ENCODE results near the gene TEX11. TPM values are rescaled to one million over a fixed set of nuclear protein-coding genes. Genes with fewer than 3 reads are reported as not detected.
"Not testable (repeated sequence)": the region's sequence is repeated elsewhere in the genome, so short reads cannot be mapped to it uniquely, and the experiment has no call there.

Gene TEX11
- polyA plus RNA-seq, 4 donors, result 0.04 to 0.54 (median 0.04) TPM; not detected in 1

GRCh38 chrX:70808942-70809940 lies 99.3 kb downstream of the TEX11 start:
- 81 to 83% (median 83%) methylated on average over 11 of the region's 11 CpGs for WGBS, 3 donors
- Histone ChIP-seq H3K27ac (ENCODE audit: low read depth in 1 of 3, low read length in 2 of 3) (no peak overlapping the region), H3K36me3 (ENCODE audit: control insufficient read depth in 3 of 3, insufficient read depth in 2 of 3, low read depth in 1 of 3, low read length in 3 of 3) (no peaks in the 10 kb centered on the region), H3K4me1 (ENCODE audit: control insufficient read depth in 3 of 3, insufficient read depth in 2 of 3, low read depth in 1 of 3, low read length in 2 of 3) (no peaks in the 10 kb centered on the region), H3K4me3 (ENCODE audit: low read depth in 1 of 3, low read length in 3 of 3) (no peak overlapping the region), H3K9me3 (ENCODE audit: control insufficient read depth in 2 of 2, insufficient read depth in 1 of 2, low read depth in 1 of 2, low read length in 1 of 2) (no peaks in the 10 kb centered on the region), H3K27me3 (ENCODE audit: control insufficient read depth in 3 of 3, insufficient read depth in 3 of 3, low read length in 3 of 3) (no peaks in the 10 kb centered on the region)
- FAIRE-seq (no peak), DNase-seq (no peak)

GRCh38 chrX:70806081-70806480 lies 102.4 kb downstream of the TEX11 start:
- H3K36me3 ChIP-seq (ENCODE audit: control insufficient read depth in 3 of 3, insufficient read depth in 2 of 3, low read depth in 1 of 3, low read length in 3 of 3), result no peaks in the 10 kb centered on the region
- no peak for DNase-seq
- no peaks in the 10 kb centered on the region for H3K27me3 ChIP-seq (ENCODE audit: control insufficient read depth in 3 of 3, insufficient read depth in 3 of 3, low read length in 3 of 3)
- H3K4me1 ChIP-seq (ENCODE audit: control insufficient read depth in 3 of 3, insufficient read depth in 2 of 3, low read depth in 1 of 3, low read length in 2 of 3), result no peaks in the 10 kb centered on the region
- 78 to 87% (median 86%) methylated on average over 8 of the region's 8 CpGs for WGBS, 3 donors
- no peak for FAIRE-seq
- no peaks in the 10 kb centered on the region for H3K9me3 ChIP-seq (ENCODE audit: control insufficient read depth in 2 of 2, insufficient read depth in 1 of 2, low read depth in 1 of 2, low read length in 1 of 2)
- H3K27ac ChIP-seq (ENCODE audit: low read depth in 1 of 3, low read length in 2 of 3), result no peak overlapping the region
- no peak overlapping the region for H3K4me3 ChIP-seq (ENCODE audit: low read depth in 1 of 3, low read length in 3 of 3)

- DNase-seq; H3K9me3 ChIP-seq (ENCODE audit: control insufficient read depth in 2 of 2, insufficient read depth in 1 of 2, low read depth in 1 of 2, low read length in 1 of 2); H3K4me1 ChIP-seq (ENCODE audit: control insufficient read depth in 3 of 3, insufficient read depth in 2 of 3, low read depth in 1 of 3, low read length in 2 of 3); H3K27me3 ChIP-seq (ENCODE audit: control insufficient read depth in 3 of 3, insufficient read depth in 3 of 3, low read length in 3 of 3); H3K4me3 ChIP-seq (ENCODE audit: low read depth in 1 of 3, low read length in 3 of 3); H3K27ac ChIP-seq (ENCODE audit: low read depth in 1 of 3, low read length in 2 of 3); H3K36me3 ChIP-seq (ENCODE audit: control insufficient read depth in 3 of 3, insufficient read depth in 2 of 3, low read depth in 1 of 3, low read length in 3 of 3); FAIRE-seq: not testable (repeated sequence)
- 21 to 46% (median 29%) methylated on average over 1 of the region's 1 CpG for WGBS, 3 donors
Observed at GRCh38 chrX:70796742-70797141, 111.8 kb downstream of the TEX11 start.

- Histone ChIP-seq H3K36me3 (ENCODE audit: control insufficient read depth in 3 of 3, insufficient read depth in 2 of 3, low read depth in 1 of 3, low read length in 3 of 3) (no peaks in the 10 kb centered on the region), H3K4me1 (ENCODE audit: control insufficient read depth in 3 of 3, insufficient read depth in 2 of 3, low read depth in 1 of 3, low read length in 2 of 3) (no peaks in the 10 kb centered on the region), H3K4me3 (ENCODE audit: low read depth in 1 of 3, low read length in 3 of 3) (no peak overlapping the region), H3K9me3 (ENCODE audit: control insufficient read depth in 2 of 2, insufficient read depth in 1 of 2, low read depth in 1 of 2, low read length in 1 of 2) (no peaks in the 10 kb centered on the region), H3K27me3 (ENCODE audit: control insufficient read depth in 3 of 3, insufficient read depth in 3 of 3, low read length in 3 of 3) (no peaks in the 10 kb centered on the region), H3K27ac (ENCODE audit: low read depth in 1 of 3, low read length in 2 of 3) (no peak overlapping the region)
- 7 to 38% (median 14%) methylated on average over 2 of the region's 2 CpGs for WGBS, 3 donors
- no peak for DNase-seq
- no peak for FAIRE-seq
Observed at GRCh38 chrX:70774223-70774622, 134.3 kb downstream of the TEX11 start.

- Histone ChIP-seq H3K36me3 (ENCODE audit: control insufficient read depth in 3 of 3, insufficient read depth in 2 of 3, low read depth in 1 of 3, low read length in 3 of 3) (no peaks in the 10 kb centered on the region), H3K27ac (ENCODE audit: low read depth in 1 of 3, low read length in 2 of 3) (no peak overlapping the region), H3K4me3 (ENCODE audit: low read depth in 1 of 3, low read length in 3 of 3) (no peak overlapping the region), H3K9me3 (ENCODE audit: control insufficient read depth in 2 of 2, insufficient read depth in 1 of 2, low read depth in 1 of 2, low read length in 1 of 2) (no peaks in the 10 kb centered on the region), H3K4me1 (ENCODE audit: control insufficient read depth in 3 of 3, insufficient read depth in 2 of 3, low read depth in 1 of 3, low read length in 2 of 3) (no peaks in the 10 kb centered on the region), H3K27me3 (ENCODE audit: control insufficient read depth in 3 of 3, insufficient read depth in 3 of 3, low read length in 3 of 3) (no peaks in the 10 kb centered on the region)
- DNase-seq (peak; percentile 0 to 1), FAIRE-seq (peak; percentile 93)
- 15 to 22% (median 20%) methylated on average over 3 of the region's 3 CpGs for WGBS, 3 donors
Observed at GRCh38 chrX:70769659-70770227, 138.8 kb downstream of the TEX11 start.

GRCh38 chrX:70762285-70762684 lies 146.2 kb downstream of the TEX11 start:
- no peaks in the 10 kb centered on the region for H3K9me3 ChIP-seq (ENCODE audit: control insufficient read depth in 2 of 2, insufficient read depth in 1 of 2, low read depth in 1 of 2, low read length in 1 of 2)
- no peaks in the 10 kb centered on the region for H3K27me3 ChIP-seq (ENCODE audit: control insufficient read depth in 3 of 3, insufficient read depth in 3 of 3, low read length in 3 of 3)
- no peak overlapping the region for H3K4me3 ChIP-seq (ENCODE audit: low read depth in 1 of 3, low read length in 3 of 3)
- FAIRE-seq, result no peak
- 38 to 46% (median 43%) methylated on average over 10 of the region's 10 CpGs for WGBS, 3 donors
- H3K36me3 ChIP-seq (ENCODE audit: control insufficient read depth in 3 of 3, insufficient read depth in 2 of 3, low read depth in 1 of 3, low read length in 3 of 3), result no peaks in the 10 kb centered on the region
- H3K27ac ChIP-seq (ENCODE audit: low read depth in 1 of 3, low read length in 2 of 3), result no peak overlapping the region
- DNase-seq, result peak in 1 of 2 donors; percentile 1
- no peaks in the 10 kb centered on the region for H3K4me1 ChIP-seq (ENCODE audit: control insufficient read depth in 3 of 3, insufficient read depth in 2 of 3, low read depth in 1 of 3, low read length in 2 of 3)

GRCh38 chrX:70755850-70756249 lies 152.7 kb downstream of the TEX11 start:
- DNase-seq (no peak), FAIRE-seq (no peak)

GRCh38 chrX:70754169-70754848 lies 154.2 kb downstream of the TEX11 start:
- 78 to 94% (median 88%) methylated on average over 2 of the region's 2 CpGs for WGBS, 3 donors
- no peaks in the 10 kb centered on the region for H3K9me3 ChIP-seq (ENCODE audit: control insufficient read depth in 2 of 2, insufficient read depth in 1 of 2, low read depth in 1 of 2, low read length in 1 of 2)
- H3K4me1 ChIP-seq (ENCODE audit: control insufficient read depth in 3 of 3, insufficient read depth in 2 of 3, low read depth in 1 of 3, low read length in 2 of 3), result no peaks in the 10 kb centered on the region
- no peak for DNase-seq
- no peak overlapping the region for H3K4me3 ChIP-seq (ENCODE audit: low read depth in 1 of 3, low read length in 3 of 3)
- H3K27me3 ChIP-seq (ENCODE audit: control insufficient read depth in 3 of 3, insufficient read depth in 3 of 3, low read length in 3 of 3), result no peaks in the 10 kb centered on the region
- no peaks in the 10 kb centered on the region for H3K36me3 ChIP-seq (ENCODE audit: control insufficient read depth in 3 of 3, insufficient read depth in 2 of 3, low read depth in 1 of 3, low read length in 3 of 3)
- H3K27ac ChIP-seq (ENCODE audit: low read depth in 1 of 3, low read length in 2 of 3), result no peak overlapping the region
- no peak for FAIRE-seq

More at GRCh38 chrX:70755850-70756249, 152.7 kb downstream of the TEX11 start:
- Histone ChIP-seq H3K9me3 (ENCODE audit: control insufficient read depth in 2 of 2, insufficient read depth in 1 of 2, low read depth in 1 of 2, low read length in 1 of 2) (no peaks in the 10 kb centered on the region), H3K27me3 (ENCODE audit: control insufficient read depth in 3 of 3, insufficient read depth in 3 of 3, low read length in 3 of 3) (no peaks in the 10 kb centered on the region), H3K4me3 (ENCODE audit: low read depth in 1 of 3, low read length in 3 of 3) (no peak overlapping the region), H3K27ac (ENCODE audit: low read depth in 1 of 3, low read length in 2 of 3) (no peak overlapping the region), H3K4me1 (ENCODE audit: control insufficient read depth in 3 of 3, insufficient read depth in 2 of 3, low read depth in 1 of 3, low read length in 2 of 3) (no peaks in the 10 kb centered on the region), H3K36me3 (ENCODE audit: control insufficient read depth in 3 of 3, insufficient read depth in 2 of 3, low read depth in 1 of 3, low read length in 3 of 3) (no peaks in the 10 kb centered on the region)
- WGBS, 3 donors, result 57 to 67% (median 58%) methylated on average over 12 of the region's 12 CpGs
